ENCODE measurements around the gene C2CD3. TPM values are rescaled to one million over a fixed set of nuclear protein-coding genes. Genes with fewer than 3 reads are reported as not detected.

The C2CD3 gene
- total and polyA plus RNA-seq, 10 donors: 5.7 to 49.2 (median 31.8) TPM

DNA sequence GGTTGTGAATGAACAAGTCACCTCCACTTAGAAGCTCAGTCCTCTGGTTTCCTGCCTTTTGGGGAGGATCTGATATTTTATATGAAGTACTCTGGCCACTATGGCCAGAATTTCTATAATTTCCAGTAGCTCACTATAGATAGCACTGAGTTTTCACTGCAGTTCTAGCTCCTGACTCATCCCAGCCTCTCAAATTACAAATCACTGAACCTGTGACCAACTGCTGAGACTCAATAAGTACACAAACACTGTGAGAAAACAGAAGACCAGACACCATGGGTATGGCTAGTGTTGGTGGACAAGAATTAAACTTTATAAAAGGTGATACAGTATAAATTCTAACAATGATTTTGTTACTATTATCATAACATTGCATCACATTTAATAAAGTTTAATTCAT is 114.9 kb downstream of the C2CD3 start:
- no peak for DNase-seq
- intact Hi-C loops (cut with DNase I; ENCODE audit: low total_unique reads): no loop called here
- peaks cover 0 to 87% (median 17%) of the 10 kb centered on the region in 6 donors for H3K36me3 ChIP-seq
- H3K4me3 ChIP-seq: no peak overlapping the region
- no peak for TF ChIP-seq POLR2AphosphoS5 (IDR thresholded peaks at IDR 0.05)
- TF ChIP-seq CTCF (IDR thresholded peaks at IDR 0.05 in 8 of 11, conservative IDR thresholded peaks at IDR 0.05 in 3 of 11): no peak
- TF ChIP-seq POLR2A (IDR thresholded peaks at IDR 0.05): no peak
- H3K9me3 ChIP-seq: no peaks in the 10 kb centered on the region
- no peak overlapping the region for H3K27ac ChIP-seq
- H3K27me3 ChIP-seq (replicated peaks in 1 of 7): no peaks in the 10 kb centered on the region
- peaks cover 0 to 5% (median 0%) of the 10 kb centered on the region in 6 donors for H3K4me1 ChIP-seq

DNA sequence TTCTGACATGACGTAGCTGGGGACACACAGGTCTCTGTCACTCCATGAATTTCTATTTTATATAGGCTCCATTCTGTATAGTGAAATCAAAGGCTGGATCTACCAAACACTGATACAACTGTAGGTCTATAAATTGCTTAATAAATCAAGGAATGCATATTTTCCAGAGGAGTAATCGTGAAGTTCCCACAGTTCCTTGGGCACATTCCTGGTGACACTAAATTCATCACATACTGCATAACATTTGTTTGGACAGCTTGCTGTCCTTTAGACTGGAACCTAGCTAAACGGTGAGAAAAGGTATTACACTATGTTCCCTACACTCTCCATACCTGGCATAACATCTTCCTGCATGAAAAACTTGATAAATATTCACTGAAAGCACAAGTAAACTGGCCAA is 120.3 kb downstream of the C2CD3 start:
- Histone ChIP-seq H3K9me3 (no peaks in the 10 kb centered on the region), H3K27ac (no peak overlapping the region), H3K27me3 (replicated peaks in 1 of 7) (no peaks in the 10 kb centered on the region), H3K36me3 (peaks cover 0 to 96% (median 41%) of the 10 kb centered on the region in 6 donors), H3K4me1 (peaks cover 0 to 3% (median 0%) of the 10 kb centered on the region in 6 donors), H3K4me3 (no peak overlapping the region)
- WGBS, 5 donors: 93 to 99% (median 97%) methylated on average over 3 of the region's 3 CpGs
- no peak for TF ChIP-seq CTCF (IDR thresholded peaks at IDR 0.05 in 8 of 11, conservative IDR thresholded peaks at IDR 0.05 in 3 of 11)
- no peak for TF ChIP-seq POLR2A (IDR thresholded peaks at IDR 0.05)
- TF ChIP-seq POLR2AphosphoS5 (IDR thresholded peaks at IDR 0.05): no peak
- no peak for DNase-seq
- intact Hi-C loops (cut with DNase I; ENCODE audit: low total_unique reads): no loop called here

- no peaks in the 10 kb centered on the region for H3K4me1 ChIP-seq
- WGBS, 5 donors: 96 to 98% (median 97%) methylated on average over 5 of the region's 5 CpGs
- intact Hi-C loops (cut with DNase I; ENCODE audit: low total_unique reads): no loop called here
- peaks cover 0 to 96% (median 42%) of the 10 kb centered on the region in 6 donors for H3K36me3 ChIP-seq
- no peak for DNase-seq
- H3K4me3 ChIP-seq: no peak overlapping the region
- H3K27me3 ChIP-seq (replicated peaks in 1 of 7): no peaks in the 10 kb centered on the region
- no peak overlapping the region for H3K27ac ChIP-seq
- no peak for TF ChIP-seq CTCF (IDR thresholded peaks at IDR 0.05 in 8 of 11, conservative IDR thresholded peaks at IDR 0.05 in 3 of 11)
- no peak for TF ChIP-seq POLR2A (IDR thresholded peaks at IDR 0.05)
- H3K9me3 ChIP-seq: no peaks in the 10 kb centered on the region
These were observed 121.8 kb downstream of the C2CD3 start for GRCh38 chr11:74048993-74049392.

DNA sequence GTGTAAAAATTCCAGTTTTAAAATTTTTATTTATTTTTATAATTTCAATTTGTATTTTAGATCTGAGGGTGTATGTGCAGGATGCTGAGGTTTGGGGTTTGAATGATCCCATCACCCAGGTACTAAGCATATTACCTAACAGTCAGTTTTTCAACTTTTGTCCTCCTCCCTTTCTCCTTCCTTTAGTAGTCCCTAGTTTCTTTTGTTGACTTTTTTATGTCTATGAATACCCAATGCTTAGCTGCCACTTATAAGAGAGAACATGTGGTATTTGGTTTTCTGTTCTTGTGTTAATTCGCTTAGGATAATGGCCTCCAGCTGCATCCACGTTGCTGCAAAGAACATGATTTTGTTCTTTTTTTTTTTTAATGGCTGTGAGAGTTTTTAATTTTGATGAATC is 126.3 kb downstream of the C2CD3 start:
- H3K27me3 ChIP-seq (replicated peaks in 1 of 7): no peaks in the 10 kb centered on the region
- no peaks in the 10 kb centered on the region for H3K9me3 ChIP-seq
- DNase-seq: no peak
- H3K4me3 ChIP-seq: no peak overlapping the region
- WGBS, 5 donors: 89 to 93% (median 91%) methylated on average over 2 of the region's 2 CpGs
- TF ChIP-seq POLR2A (IDR thresholded peaks at IDR 0.05): no peak
- H3K4me1 ChIP-seq: no peaks in the 10 kb centered on the region
- H3K27ac ChIP-seq: no peak overlapping the region
- intact Hi-C loops (cut with DNase I; ENCODE audit: low total_unique reads): no loop called here
- peaks cover 0 to 91% (median 52%) of the 10 kb centered on the region in 6 donors for H3K36me3 ChIP-seq

- 94 to 98% (median 96%) methylated on average over 1 of the region's 1 CpG for WGBS, 5 donors
- intact Hi-C loops (cut with DNase I; ENCODE audit: low total_unique reads): no loop called here
- H3K4me3 ChIP-seq: no peak overlapping the region
- H3K27me3 ChIP-seq (replicated peaks in 1 of 7): no peaks in the 10 kb centered on the region
- H3K36me3 ChIP-seq: peaks cover 0 to 91% (median 47%) of the 10 kb centered on the region in 6 donors
- H3K27ac ChIP-seq: no peak overlapping the region
- no peaks in the 10 kb centered on the region for H3K4me1 ChIP-seq
- no peaks in the 10 kb centered on the region for H3K9me3 ChIP-seq
- no peak for DNase-seq
- TF ChIP-seq POLR2A (IDR thresholded peaks at IDR 0.05): no peak
- no peak for TF ChIP-seq POLR2AphosphoS5 (IDR thresholded peaks at IDR 0.05)
- TF ChIP-seq CTCF (IDR thresholded peaks at IDR 0.05 in 8 of 11, conservative IDR thresholded peaks at IDR 0.05 in 3 of 11): no peak
These were observed 127.4 kb downstream of the C2CD3 start for GRCh38 chr11:74043450-74043849.
